Endothelial cell of umbilical vein (primary cell): ENCODE results near the gene IL34. TPM values are rescaled to one million over a fixed set of nuclear protein-coding genes. Genes with fewer than 3 reads are reported as not detected.

Experiments used
- BruUV-seq: library from RNA; stranded (reverse); fragments of 400-500 nt; replicated peaks from 2 replicates; lab custom pipeline; 2021; lab: Mats Ljungman, UMichigan
- CTCF ChIA-PET: fragments of 300-600, 350-600 bp; sonication (Branson Sonifier 250); formaldehyde crosslinking; loops from one replicate; lab custom pipeline; 2021; ENCODE audit warnings: antibody characterized with exemption, inconsistent platforms; lab: Charles Lee
- POLR2A ChIA-PET: fragments of 300-600, 350-600 bp; sonication (Branson Sonifier 250); formaldehyde crosslinking; loops from one replicate; lab custom pipeline; 2021; ENCODE audit warnings: antibody characterized with exemption, inconsistent platforms; lab: Charles Lee
- DNase-seq: peaks from one replicate; pipeline ENCODE4 v3.0.0-alpha.2; 2011; ENCODE audit warnings: low read depth, low spot score
- FAIRE-seq: peaks from 2 replicates; lab custom pipeline; 2011; peaks lifted over from hg19 to GRCh38; lab: Jason Lieb, UNC
- H2AFZ ChIP-seq: 2 replicates; pipeline ENCODE4 v1.6.0; 2012; ENCODE audit warnings: low read depth, low read length, control low read depth, inconsistent platforms
- H3K27ac ChIP-seq: 2 replicates; pipeline ENCODE4 v1.5.1; 2011; ENCODE audit warnings: low read depth, mild to moderate bottlenecking, control low read depth, low read length, moderate library complexity; ENCODE audit not compliant: insufficient read depth
- H3K27me3 ChIP-seq, 2 experiments: 2 replicates each; pipeline versions ENCODE4 v1.6.0 to v1.6.1; 2011; ENCODE audit warnings: low read length in 2 of 2, mixed read lengths in 1 of 2; ENCODE audit not compliant: control insufficient read depth in 2 of 2, insufficient read depth in 2 of 2
- H3K36me3 ChIP-seq, 2 experiments: 2 replicates in 1 of 2; 3 replicates in 1 of 2; pipeline ENCODE4 v1.5.1; 2011; ENCODE audit warnings: low read length in 2 of 2, mild to moderate bottlenecking in 1 of 2, moderate library complexity in 1 of 2; ENCODE audit not compliant: control insufficient read depth in 2 of 2, insufficient read depth in 2 of 2; ENCODE audit errors: extremely low read depth in 1 of 2
- H3K4me1 ChIP-seq: 3 replicates; pipeline ENCODE4 v1.5.1; 2011; ENCODE audit warnings: mild to moderate bottlenecking, low read length; ENCODE audit not compliant: control insufficient read depth, insufficient read depth; ENCODE audit errors: extremely low read depth
- H3K4me2 ChIP-seq: 2 replicates; pipeline ENCODE4 v1.6.1; 2011; ENCODE audit warnings: low read length, control low read depth, mixed read lengths; ENCODE audit not compliant: insufficient read depth
- H3K4me3 ChIP-seq, 3 experiments: fragments of 200-600 bp in 1 of 3; sonication (generic), shearing (Covaris generic) in 1 of 3; replicated peaks in 1 of 3; 2 replicates each; pipeline ENCODE4 v1.5.1; 2011 to 2016; ENCODE audit warnings: control low read depth in 3 of 3, low read length in 3 of 3, mild to moderate bottlenecking in 2 of 3, inconsistent platforms in 1 of 3, low read depth in 1 of 3, moderate library complexity in 1 of 3; ENCODE audit not compliant: insufficient read depth in 1 of 3
- H3K79me2 ChIP-seq: 2 replicates; pipeline ENCODE4 v1.6.0; 2012; ENCODE audit warnings: low read length, inconsistent platforms; ENCODE audit not compliant: control insufficient read depth, insufficient read depth
- H3K9ac ChIP-seq: replicated peaks from 2 replicates; pipeline ENCODE3; 2011; ENCODE audit warnings: low read length, control low read depth; ENCODE audit not compliant: insufficient read depth; ENCODE audit errors: extremely low read depth
- H3K9me1 ChIP-seq: replicated peaks from 3 replicates; pipeline ENCODE4 v1.6.0; 2011; ENCODE audit warnings: mild to moderate bottlenecking, low read length; ENCODE audit not compliant: control insufficient read depth, insufficient read depth; ENCODE audit errors: extremely low read depth
- H3K9me3 ChIP-seq: replicated peaks from 2 replicates; pipeline ENCODE4 v1.5.1; 2012; ENCODE audit warnings: low read length, inconsistent platforms; ENCODE audit not compliant: control insufficient read depth, insufficient read depth
- H4K20me1 ChIP-seq: replicated peaks from 2 replicates; pipeline ENCODE3; 2011; ENCODE audit warnings: mild to moderate bottlenecking, low read length; ENCODE audit not compliant: control insufficient read depth, insufficient read depth; ENCODE audit errors: extremely low read depth
- CTCF ChIP-seq, 2 donors: IDR thresholded peaks; 1 replicate in 1 of 2; 2 replicates in 1 of 2; pipeline ENCODE4 v1.5.1; 2011; ENCODE audit warnings: low read length in 2 of 2, mild to moderate bottlenecking in 2 of 2, moderate library complexity in 2 of 2, control low read depth in 1 of 2, inconsistent platforms in 1 of 2, low read depth in 1 of 2; ENCODE audit not compliant: insufficient read depth in 1 of 2; ENCODE audit errors: extremely low read depth in 1 of 2
- FOS ChIP-seq: IDR thresholded peaks from 2 replicates; pipeline ENCODE4 v1.6.1; 2011; ENCODE audit warnings: mild to moderate bottlenecking, low read length, moderate library complexity, borderline replicate concordance; ENCODE audit not compliant: insufficient read depth
- GATA2 ChIP-seq: IDR thresholded peaks from 2 replicates; pipeline ENCODE4 v1.7.0; 2011; ENCODE audit warnings: low read depth, mild to moderate bottlenecking, moderate library complexity, mixed read lengths, low read length; ENCODE audit not compliant: insufficient read length, insufficient read depth
- JUN ChIP-seq: IDR thresholded peaks from 2 replicates; pipeline ENCODE4 v1.6.1; 2011; ENCODE audit warnings: borderline replicate concordance, low read depth; ENCODE audit not compliant: insufficient read length, insufficient read depth
- MYC ChIP-seq: IDR thresholded peaks from one replicate; pipeline ENCODE4 v1.6.1; 2011; ENCODE audit warnings: mild to moderate bottlenecking, low read depth, low read length
- POLR2AphosphoS5 ChIP-seq: IDR thresholded peaks from 2 replicates; pipeline ENCODE4 v1.6.1; 2012; ENCODE audit warnings: low read depth, mild to moderate bottlenecking, control low read depth, low read length, moderate library complexity; ENCODE audit not compliant: insufficient read depth
- dilution Hi-C: fragments of 300-500 bp; cut with MboI; formaldehyde crosslinking; loops from one replicate; pipeline ENCODE4 v1.15.0; 2019; ENCODE audit warnings: low sequenced_read_pairs; ENCODE audit not compliant: extremely low pct_ligation_motif_present
- intact Hi-C: fragments of 100-400 bp; cut with micrococcal nuclease; formaldehyde crosslinking; loops from one replicate; pipeline ENCODE4 v1.10.0; 2022
- polyA plus RNA-seq, 4 experiments: library from polyadenylated mRNA; depleted of rRNA in 3 of 4; stranded (reverse) in 3 of 4; unstranded in 1 of 4; fragments of >200 nt; gene quantifications; 2 replicates each; pipeline versions ENCODE4 v1.2.1 to v1.2.3, GENCODE V29; 2011 to 2012; ENCODE audit warnings: missing spikeins in 1 of 4
- total RNA-seq: library from RNA; stranded (reverse); gene quantifications from 2 replicates; pipeline ENCODE4 v1.2.3, GENCODE V29; 2021

IL34 gene
- total and polyA plus RNA-seq, 2 donors (not counting 3 experiments of a cell fraction or from before 2014, with no cell fraction given), result 0.88 to 0.97 TPM

- H3K4me2 ChIP-seq, result no peak overlapping the region
- no peaks in the 10 kb centered on the region for H3K36me3 ChIP-seq
- no peak overlapping the region for H3K4me3 ChIP-seq
- no peaks in the 10 kb centered on the region for H3K9me1 ChIP-seq
- DNase-seq, result peak; percentile 54
- no peak overlapping the region for H2AFZ ChIP-seq
- intact Hi-C loops, result no loop called here
- H3K9me3 ChIP-seq, result no peaks in the 10 kb centered on the region
- no peak overlapping the region for H3K9ac ChIP-seq
- no peaks in the 10 kb centered on the region for H4K20me1 ChIP-seq
- peaks cover 38% of the 10 kb centered on the region for H3K4me1 ChIP-seq
- no peaks in the 10 kb centered on the region for H3K27me3 ChIP-seq
- POLR2A ChIA-PET, result no interaction called here
- dilution Hi-C loops, result no loop called here
- CTCF ChIA-PET, result interaction anchor here (1.0 kb wide), 1 partner anchor 47 kb away, joined by 3 read pairs; no protein-coding TSS in a partner anchor
- H3K27ac ChIP-seq, result no peak overlapping the region
- H3K79me2 ChIP-seq, result no peaks in the 10 kb centered on the region
- FAIRE-seq, result no peak
- no peak for TF ChIP-seq MYC
- no peak for TF ChIP-seq POLR2AphosphoS5
- TF ChIP-seq GATA2, result no peak
- no peak for TF ChIP-seq FOS
- TF ChIP-seq JUN, result no peak
- TF ChIP-seq CTCF (IDR thresholded peaks at IDR 0.05; ENCODE audit: extremely low read depth in 1 of 2, insufficient read depth in 1 of 2, low read depth in 1 of 2, low read length in 2 of 2), result no peak
- BruUV-seq, result no TSS peak
Measured at GRCh38 chr16:70691223-70692129, 45.1 kb downstream of the IL34 start.
